ENCODE results near the gene CWF19L2. TPM values are rescaled to one million over a fixed set of nuclear protein-coding genes. Genes with fewer than 3 reads are reported as not detected.

CWF19L2 gene
- total RNA-seq, 4 donors from 2014 or later: 6.0 to 23.5 (median 14.8) TPM

DNA sequence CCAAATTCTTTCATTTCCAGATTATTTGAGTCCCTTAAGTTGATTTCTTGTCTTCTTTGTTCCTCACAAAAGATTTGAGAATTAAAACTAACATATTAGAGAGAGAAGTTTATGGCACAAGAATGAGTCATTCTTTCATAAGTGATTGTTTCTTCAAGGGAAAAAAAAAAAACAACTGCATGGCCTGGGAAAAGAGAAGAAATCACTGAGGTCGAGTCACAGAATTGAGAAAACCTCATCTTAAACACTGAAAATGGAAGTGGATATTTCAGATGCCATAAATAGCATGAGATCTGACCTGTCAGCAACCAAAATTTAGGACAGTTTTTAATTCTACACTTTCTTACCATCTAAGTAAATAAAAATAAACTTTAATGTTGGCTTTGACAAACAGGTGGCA is 87.2 kb downstream of the CWF19L2 start:
- intact Hi-C loops (cut with DNase I; ENCODE audit: low total_unique reads) (no loop called here), in situ Hi-C loops (cut with MboI; ENCODE audit: low pct_ligation_motif_present in 1 of 4, low pct_unique_long_range_greater_than_20kb in 1 of 4, low sequenced_read_pairs in 3 of 4) (no loop called here)
- no peak for DNase-seq
- H3K4me1 ChIP-seq: no peaks in the 10 kb centered on the region
- H3K4me3 ChIP-seq: no peak overlapping the region
- no peaks in the 10 kb centered on the region for H3K27me3 ChIP-seq
- no peaks in the 10 kb centered on the region for H3K36me3 ChIP-seq
- WGBS, 2 donors (ENCODE audit: low coverage in 1 of 2): 40 to 41% methylated on average over 1 of the region's 1 CpG
- H3K27ac ChIP-seq: no peak overlapping the region
- TF ChIP-seq CTCF (IDR thresholded peaks at IDR 0.05) (no peak), EP300 (IDR thresholded peaks at IDR 0.05; ENCODE audit: low read depth) (no peak), POLR2A (IDR thresholded peaks at IDR 0.05) (no peak), POLR2AphosphoS5 (IDR thresholded peaks at IDR 0.05) (no peak)
- H3K9me3 ChIP-seq: no peaks in the 10 kb centered on the region

GRCh38 chr11:107359701-107360100 is 97.9 kb downstream of the CWF19L2 start:
- WGBS, 2 donors (ENCODE audit: low coverage in 1 of 2): 89 to 96% methylated on average over 3 to 4 of the region's 4 CpGs
- H3K27me3 ChIP-seq: no peaks in the 10 kb centered on the region
- no peak overlapping the region for H3K4me3 ChIP-seq
- H3K9me3 ChIP-seq: no peaks in the 10 kb centered on the region
- intact Hi-C loops (cut with DNase I; ENCODE audit: low total_unique reads) (no loop called here), in situ Hi-C loops (cut with MboI; ENCODE audit: low pct_ligation_motif_present in 1 of 4, low pct_unique_long_range_greater_than_20kb in 1 of 4, low sequenced_read_pairs in 3 of 4) (no loop called here)
- H3K36me3 ChIP-seq: no peaks in the 10 kb centered on the region
- TF ChIP-seq EP300 (IDR thresholded peaks at IDR 0.05; ENCODE audit: low read depth): no peak
- TF ChIP-seq POLR2AphosphoS5 (IDR thresholded peaks at IDR 0.05): no peak
- TF ChIP-seq CTCF (IDR thresholded peaks at IDR 0.05): no peak
- no peak for TF ChIP-seq POLR2A (IDR thresholded peaks at IDR 0.05)
- no peak overlapping the region for H3K27ac ChIP-seq
- no peak for DNase-seq
- H3K4me1 ChIP-seq: no peaks in the 10 kb centered on the region

- in situ Hi-C loops (cut with MboI; ENCODE audit: low pct_ligation_motif_present in 1 of 4, low pct_unique_long_range_greater_than_20kb in 1 of 4, low sequenced_read_pairs in 3 of 4): no loop called here
Measured at GRCh38 chr11:107357877-107358276, 99.7 kb downstream of the CWF19L2 start.

GRCh38 chr11:107354780-107355179 is 102.8 kb downstream of the CWF19L2 start:
- Histone ChIP-seq H3K27ac (no peak overlapping the region), H3K36me3 (peaks cover 0 to 7% (median 0%) of the 10 kb centered on the region in 4 donors), H3K4me3 (no peak overlapping the region), H3K4me1 (no peaks in the 10 kb centered on the region), H3K9me3 (no peaks in the 10 kb centered on the region), H3K27me3 (no peaks in the 10 kb centered on the region)
- intact Hi-C loops (cut with DNase I; ENCODE audit: low total_unique reads): no loop called here
- WGBS, 2 donors (ENCODE audit: low coverage in 1 of 2): 95 to 96% methylated on average over 2 of the region's 2 CpGs
- in situ Hi-C loops (cut with MboI; ENCODE audit: low pct_ligation_motif_present in 1 of 4, low pct_unique_long_range_greater_than_20kb in 1 of 4, low sequenced_read_pairs in 3 of 4): no loop called here
- TF ChIP-seq POLR2A (IDR thresholded peaks at IDR 0.05): no peak
- no peak for DNase-seq

More at GRCh38 chr11:107357877-107358276, 99.7 kb downstream of the CWF19L2 start:
- intact Hi-C loops (cut with DNase I; ENCODE audit: low total_unique reads): no loop called here
- no peaks in the 10 kb centered on the region for H3K9me3 ChIP-seq
- DNase-seq: no peak
- WGBS, 2 donors (ENCODE audit: low coverage in 1 of 2): 0 to 97% methylated on average over 1 of the region's 1 CpG
- H3K27ac ChIP-seq: no peak overlapping the region
- H3K27me3 ChIP-seq: no peaks in the 10 kb centered on the region
- TF ChIP-seq POLR2A (IDR thresholded peaks at IDR 0.05) (no peak), EP300 (IDR thresholded peaks at IDR 0.05; ENCODE audit: low read depth) (no peak), CTCF (IDR thresholded peaks at IDR 0.05) (no peak), POLR2AphosphoS5 (IDR thresholded peaks at IDR 0.05) (no peak)
- no peak overlapping the region for H3K4me3 ChIP-seq
- H3K36me3 ChIP-seq: peaks cover 0 to 5% (median 0%) of the 10 kb centered on the region in 4 donors
- no peaks in the 10 kb centered on the region for H3K4me1 ChIP-seq

- intact Hi-C loops (cut with DNase I; ENCODE audit: low total_unique reads) (no loop called here), in situ Hi-C loops (cut with MboI; ENCODE audit: low pct_ligation_motif_present in 1 of 4, low pct_unique_long_range_greater_than_20kb in 1 of 4, low sequenced_read_pairs in 3 of 4) (no loop called here)
- Histone ChIP-seq H3K9me3 (no peaks in the 10 kb centered on the region), H3K27me3 (no peaks in the 10 kb centered on the region), H3K4me3 (no peak overlapping the region), H3K27ac (no peak overlapping the region), H3K36me3 (no peaks in the 10 kb centered on the region), H3K4me1 (no peaks in the 10 kb centered on the region)
- no peak for DNase-seq
- TF ChIP-seq POLR2AphosphoS5 (IDR thresholded peaks at IDR 0.05): no peak
- no peak for TF ChIP-seq EP300 (IDR thresholded peaks at IDR 0.05; ENCODE audit: low read depth)
- TF ChIP-seq CTCF (IDR thresholded peaks at IDR 0.05): no peak
- TF ChIP-seq POLR2A (IDR thresholded peaks at IDR 0.05): no peak
- 64 to 74% methylated on average over 2 of the region's 2 CpGs for WGBS, 2 donors (ENCODE audit: low coverage in 1 of 2)
Measured at GRCh38 chr11:107337917-107338316, 119.7 kb downstream of the CWF19L2 start.

Data from transverse colon (tissue), 4 donors.